Karpas-422 (cell line): ENCODE results near the gene SPRR2D. TPM values are rescaled to one million over a fixed set of nuclear protein-coding genes. Genes with fewer than 3 reads are reported as not detected.
"Not testable (repeated sequence)": the region's sequence is repeated elsewhere in the genome, so short reads cannot be mapped to it uniquely, and the experiment has no call there.

ENCODE experiments used
- DNase-seq: peaks from one replicate; pipeline ENCODE4 v3.0.0-alpha.2; 2015
- H2AFZ ChIP-seq: fragments of 200-600 bp; sonication (generic); 2 replicates; pipeline ENCODE4 v1.6.1; 2014; ENCODE audit warnings: antibody characterized with exemption, low read length, mixed read lengths
- H3K27ac ChIP-seq: fragments of 200-600 bp; sonication (generic); 2 replicates; pipeline ENCODE4 v1.5.1; 2014; ENCODE audit warnings: mild to moderate bottlenecking, low read length, moderate library complexity
- H3K27me3 ChIP-seq: fragments of 200-600 bp; sonication (generic); 2 replicates; pipeline ENCODE4 v1.6.1; 2014; ENCODE audit warnings: low read length, mixed read lengths
- H3K36me3 ChIP-seq: fragments of 200-600 bp; sonication (generic); 2 replicates; pipeline ENCODE4 v1.6.1; 2014; ENCODE audit warnings: low read length, mixed read lengths; ENCODE audit not compliant: insufficient read depth
- H3K4me1 ChIP-seq: fragments of 200-600 bp; sonication (generic); 2 replicates; pipeline ENCODE4 v1.6.1; 2014; ENCODE audit warnings: mild to moderate bottlenecking, low read length, mixed read lengths
- H3K4me2 ChIP-seq: fragments of 200-600 bp; sonication (generic); 2 replicates; pipeline ENCODE4 v1.6.1; 2014; ENCODE audit warnings: low read length, low read depth, mild to moderate bottlenecking; ENCODE audit not compliant: poor library complexity, severe bottlenecking
- H3K4me3 ChIP-seq: fragments of 200-600 bp; sonication (generic); 2 replicates; pipeline ENCODE4 v1.5.1; 2014; ENCODE audit warnings: mild to moderate bottlenecking, antibody characterized with exemption, low read length, mixed read lengths
- H3K79me2 ChIP-seq: fragments of 200-600 bp; sonication (generic); 2 replicates; pipeline ENCODE4 v1.6.1; 2014; ENCODE audit warnings: mild to moderate bottlenecking, low read length, mixed read lengths
- H3K9ac ChIP-seq: fragments of 200-600 bp; sonication (generic); 2 replicates; pipeline ENCODE4 v1.6.0; 2014; ENCODE audit warnings: low read length
- H3K9me2 ChIP-seq: fragments of 200-600 bp; sonication (generic), shearing (Covaris generic); replicated peaks from 2 replicates; pipeline ENCODE4 v1.6.0; 2014; ENCODE audit warnings: mild to moderate bottlenecking, low read length, moderate library complexity; ENCODE audit not compliant: insufficient read depth
- H3K9me3 ChIP-seq: fragments of 300-700, 200-600 bp; sonication (generic); 2 replicates; pipeline ENCODE4 v1.6.1; 2014; ENCODE audit warnings: low read length, mixed read lengths
- H4K20me1 ChIP-seq: fragments of 200-600 bp; sonication (generic); 2 replicates; pipeline ENCODE4 v1.6.1; 2014; ENCODE audit warnings: mild to moderate bottlenecking, antibody characterized with exemption, low read length, low read depth; ENCODE audit not compliant: insufficient read depth
- total RNA-seq: library from RNA; depleted of rRNA; stranded (reverse); fragments of >200 nt; shearing (Covaris generic); gene quantifications from 2 replicates; pipeline ENCODE4 v1.2.3, GENCODE V29; 2014; ENCODE audit warnings: low replicate concordance

Gene SPRR2D
- total RNA-seq, 1 experiment from 2014 or later, result not detected

DNA sequence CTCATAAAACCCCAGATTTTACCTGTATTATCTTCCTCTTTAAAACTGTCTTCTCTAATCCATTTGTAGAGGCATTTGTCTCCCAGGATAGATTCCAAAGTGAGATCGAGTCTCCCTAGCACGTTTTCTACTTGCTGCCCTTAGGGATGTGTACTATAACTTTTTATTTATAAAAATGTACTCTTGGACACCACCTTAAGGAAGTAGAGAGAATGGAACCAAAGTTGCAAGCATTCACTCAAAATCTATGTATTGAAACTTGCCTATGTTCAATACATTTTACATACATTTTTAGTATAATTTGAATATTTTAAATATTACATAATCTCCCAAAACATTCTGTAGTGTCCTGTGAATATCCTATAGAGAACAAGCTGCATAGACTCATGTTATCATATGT is 17.2 kb upstream of the SPRR2D start:
- Histone ChIP-seq H3K27ac (no peak overlapping the region), H2AFZ (no peak overlapping the region), H3K27me3 (no peaks in the 10 kb centered on the region), H3K4me2 (no peak overlapping the region), H3K9ac (no peak overlapping the region), H3K79me2 (no peaks in the 10 kb centered on the region), H3K4me1 (peaks cover 11% of the 10 kb centered on the region), H3K4me3 (no peak overlapping the region), H4K20me1 (no peaks in the 10 kb centered on the region), H3K9me2 (no peaks in the 10 kb centered on the region), H3K36me3 (no peaks in the 10 kb centered on the region), H3K9me3 (no peaks in the 10 kb centered on the region)
- peak; percentile 56 for DNase-seq

DNA sequence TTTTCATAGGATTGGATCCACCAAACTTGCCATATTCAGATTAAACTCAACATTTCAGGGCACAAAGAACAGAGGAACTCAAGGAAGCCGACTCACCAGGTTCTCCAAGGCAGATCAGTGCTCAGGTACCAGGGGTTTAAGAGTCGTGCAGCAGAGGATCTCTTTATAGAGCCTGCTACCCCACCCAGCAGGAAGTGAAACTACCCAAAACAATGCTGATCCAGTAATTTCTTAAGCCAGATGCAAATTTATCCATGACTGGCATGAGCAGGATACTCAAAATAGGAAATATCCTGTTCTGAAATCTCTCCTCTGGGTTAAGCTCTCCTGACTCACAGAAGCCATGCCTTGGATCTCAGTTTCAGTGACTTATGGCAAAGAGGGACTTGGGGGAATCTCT is 16.5 kb upstream of the SPRR2D start, which contains the start of gene SPRR2A:
Gene SPRR2A (minus strand): TSS at position 138 of the 400 bp plus-strand sequence. CDS start 777 bp downstream, outside the sequence.
- H3K4me1 ChIP-seq, result peaks cover 11% of the 10 kb centered on the region
- no peaks in the 10 kb centered on the region for H3K9me3 ChIP-seq
- no peak within 1 kb of the TSS for H3K27ac ChIP-seq
- H3K9me2 ChIP-seq, result no peaks in the 10 kb centered on the region
- H3K4me3 ChIP-seq, result no peak within 1 kb of the TSS
- no peaks in the 10 kb centered on the region for H3K79me2 ChIP-seq
- H3K9ac ChIP-seq, result no peak within 1 kb of the TSS
- no peaks in the 10 kb centered on the region for H4K20me1 ChIP-seq
- peak within 1 kb of the TSS; percentile 26 for H3K4me2 ChIP-seq
- H2AFZ ChIP-seq, result no peak within 1 kb of the TSS
- H3K27me3 ChIP-seq, result no peaks in the 10 kb centered on the region
- no peak for DNase-seq
- H3K36me3 ChIP-seq, result no peaks in the 10 kb centered on the region

DNA sequence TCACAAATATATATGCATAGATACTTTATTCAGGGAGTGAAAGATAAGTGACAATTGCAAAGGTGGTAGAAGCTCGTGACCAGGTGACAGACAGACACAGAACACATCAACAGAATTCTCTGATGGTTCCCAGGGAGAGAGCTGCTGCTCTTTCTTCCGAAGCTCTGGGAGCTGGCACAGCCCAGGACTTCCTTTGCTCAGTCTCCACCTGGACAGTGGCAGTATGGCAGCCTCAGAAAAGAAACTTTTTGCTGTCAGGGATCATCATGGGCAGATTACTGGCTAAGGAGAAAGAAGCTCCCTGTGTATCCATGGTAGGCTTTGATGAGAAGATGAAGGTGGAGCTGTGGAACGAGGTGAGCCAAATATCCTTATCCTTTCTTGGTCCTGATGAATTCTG is 15.2 kb upstream of the SPRR2D start:
- H3K79me2 ChIP-seq, H3K9ac ChIP-seq, H3K27ac ChIP-seq, H3K9me2 ChIP-seq, H3K27me3 ChIP-seq, H3K4me2 ChIP-seq, H4K20me1 ChIP-seq, H3K36me3 ChIP-seq, H3K9me3 ChIP-seq, H3K4me3 ChIP-seq, DNase-seq, H2AFZ ChIP-seq: not testable (repeated sequence)
- peaks cover 11% of the 10 kb centered on the region for H3K4me1 ChIP-seq

DNA sequence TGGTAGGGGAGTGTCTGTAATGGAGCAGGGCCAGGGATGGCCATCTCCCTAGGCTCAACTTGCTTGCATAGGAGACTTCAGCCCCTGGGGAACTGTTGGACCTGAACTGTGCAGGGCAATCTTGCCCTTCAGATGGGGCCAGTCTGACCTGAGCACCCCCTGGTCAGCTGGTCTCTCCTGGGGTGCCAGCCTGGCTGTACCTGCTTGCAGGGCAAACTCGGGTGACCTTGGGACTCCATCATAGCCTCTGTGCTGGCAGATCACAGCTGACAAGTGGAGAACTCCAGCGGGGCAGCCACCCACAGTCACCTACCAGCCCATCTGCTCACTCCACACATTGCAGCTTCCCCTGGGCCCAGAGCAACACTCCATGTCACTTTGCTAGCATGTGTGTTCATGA is 8.3 kb upstream of the SPRR2D start:
- no peaks in the 10 kb centered on the region for H3K79me2 ChIP-seq
- no peaks in the 10 kb centered on the region for H3K36me3 ChIP-seq
- DNase-seq, result no peak
- no peak overlapping the region for H3K27ac ChIP-seq
- H3K27me3 ChIP-seq, result no peaks in the 10 kb centered on the region
- no peaks in the 10 kb centered on the region for H3K4me1 ChIP-seq
- H2AFZ ChIP-seq, result no peak overlapping the region
- H3K4me3 ChIP-seq, result no peak overlapping the region
- H3K9ac ChIP-seq, result no peak overlapping the region
- no peaks in the 10 kb centered on the region for H4K20me1 ChIP-seq
- H3K4me2 ChIP-seq, result no peak overlapping the region
- no peaks in the 10 kb centered on the region for H3K9me3 ChIP-seq
- no peaks in the 10 kb centered on the region for H3K9me2 ChIP-seq

DNA sequence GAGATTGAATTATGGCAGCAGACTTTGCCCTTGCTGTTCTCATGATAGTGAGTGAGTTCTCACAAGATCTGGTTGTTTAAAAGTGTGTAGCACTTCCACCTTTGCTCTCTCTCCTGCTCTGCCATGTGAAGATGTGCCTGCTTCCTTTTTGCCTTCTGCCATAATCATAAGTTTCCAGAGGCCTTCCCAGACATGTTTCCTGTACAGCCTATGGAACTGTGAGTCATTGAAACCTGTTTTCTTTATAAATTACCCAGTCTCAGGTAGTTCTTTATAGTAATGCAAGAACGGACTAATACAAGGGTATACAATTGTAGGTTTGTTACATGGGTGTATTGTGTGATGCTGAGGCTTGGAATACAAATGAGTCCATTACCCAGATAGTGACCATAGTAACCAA is 5.7 kb downstream of the SPRR2D start:
- H3K27ac ChIP-seq, result no peak overlapping the region
- H3K9me3 ChIP-seq, result no peaks in the 10 kb centered on the region
- peaks cover 2% of the 10 kb centered on the region; the same call in 1 of the 2 replicates for H3K27me3 ChIP-seq
- no peak overlapping the region for H2AFZ ChIP-seq
- H3K4me2 ChIP-seq, result no peak overlapping the region
- no peaks in the 10 kb centered on the region for H4K20me1 ChIP-seq
- no peak for DNase-seq
- H3K9me2 ChIP-seq, result no peaks in the 10 kb centered on the region
- no peak overlapping the region for H3K4me3 ChIP-seq
- no peak overlapping the region for H3K9ac ChIP-seq
- H3K4me1 ChIP-seq, result peaks cover 15% of the 10 kb centered on the region
- H3K36me3 ChIP-seq, result no peaks in the 10 kb centered on the region
- H3K79me2 ChIP-seq, result no peaks in the 10 kb centered on the region

DNA sequence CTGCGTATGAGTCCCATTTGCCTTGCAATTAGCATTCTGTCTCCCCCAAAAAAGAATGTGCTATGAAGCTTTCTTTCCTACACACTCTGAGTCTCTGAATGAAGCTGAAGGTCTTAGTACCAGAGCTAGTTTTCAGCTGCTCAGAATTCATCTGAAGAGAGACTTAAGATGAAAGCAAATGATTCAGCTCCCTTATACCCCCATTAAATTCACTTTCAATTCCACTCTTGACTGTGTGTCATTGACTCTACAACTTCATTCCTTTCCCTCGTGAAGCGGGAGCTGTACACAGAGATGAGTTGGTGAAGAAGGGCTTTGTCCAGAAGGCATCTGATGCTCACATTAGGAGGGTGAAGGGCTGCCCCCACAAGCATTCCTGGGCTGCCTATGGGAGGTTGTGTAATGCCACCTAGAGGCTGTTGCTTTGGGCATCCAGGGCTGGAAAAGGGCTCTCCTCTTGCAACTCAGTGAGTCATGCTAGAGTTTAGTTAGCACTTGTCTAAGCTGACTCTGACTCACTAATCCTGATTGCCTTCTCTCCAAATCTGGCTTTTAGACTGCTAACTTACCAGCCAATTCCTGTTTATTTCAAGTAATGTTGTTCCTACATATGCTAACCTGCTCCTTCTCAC is 8.1 kb downstream of the SPRR2D start:
- H3K4me3 ChIP-seq, result no peak overlapping the region
- no peaks in the 10 kb centered on the region for H3K79me2 ChIP-seq
- H3K4me1 ChIP-seq, result peaks cover 15% of the 10 kb centered on the region
- no peaks in the 10 kb centered on the region for H3K27me3 ChIP-seq
- no peaks in the 10 kb centered on the region for H3K9me3 ChIP-seq
- no peak overlapping the region for H2AFZ ChIP-seq
- no peak overlapping the region for H3K27ac ChIP-seq
- H3K4me2 ChIP-seq, result no peak overlapping the region
- H4K20me1 ChIP-seq, result no peaks in the 10 kb centered on the region
- no peaks in the 10 kb centered on the region for H3K36me3 ChIP-seq
- H3K9me2 ChIP-seq, result no peaks in the 10 kb centered on the region
- DNase-seq, result peak; percentile 77
- no peak overlapping the region for H3K9ac ChIP-seq

DNA sequence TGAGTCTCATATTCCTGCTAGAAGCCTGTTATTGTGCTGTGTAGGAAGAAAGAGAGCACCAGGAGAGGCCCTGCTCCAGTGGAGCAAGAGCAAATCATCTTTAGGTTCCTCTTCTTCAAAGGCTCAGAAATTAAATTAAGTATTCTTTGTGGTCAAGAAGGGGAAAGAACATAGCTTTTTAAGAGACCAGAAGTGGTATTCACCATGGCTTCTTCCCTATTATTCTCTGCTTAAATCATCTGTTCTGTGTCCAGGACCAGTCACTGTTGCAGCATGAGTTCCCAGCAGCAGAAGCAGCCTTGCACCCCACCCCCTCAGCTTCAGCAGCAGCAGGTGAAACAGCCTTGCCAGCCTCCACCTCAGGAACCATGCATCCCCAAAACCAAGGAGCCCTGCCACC is 8.8 kb downstream of the SPRR2D start:
- Histone ChIP-seq H3K27ac (no peak overlapping the region), H3K4me2 (no peak overlapping the region), H3K27me3 (no peaks in the 10 kb centered on the region), H3K9ac (no peak overlapping the region), H3K4me1 (peaks cover 15% of the 10 kb centered on the region), H3K9me2 (no peaks in the 10 kb centered on the region), H3K79me2 (no peaks in the 10 kb centered on the region), H4K20me1 (no peaks in the 10 kb centered on the region), H2AFZ (no peak overlapping the region), H3K4me3 (no peak overlapping the region), H3K36me3 (no peaks in the 10 kb centered on the region), H3K9me3 (no peaks in the 10 kb centered on the region)
- DNase-seq, result no peak

DNA sequence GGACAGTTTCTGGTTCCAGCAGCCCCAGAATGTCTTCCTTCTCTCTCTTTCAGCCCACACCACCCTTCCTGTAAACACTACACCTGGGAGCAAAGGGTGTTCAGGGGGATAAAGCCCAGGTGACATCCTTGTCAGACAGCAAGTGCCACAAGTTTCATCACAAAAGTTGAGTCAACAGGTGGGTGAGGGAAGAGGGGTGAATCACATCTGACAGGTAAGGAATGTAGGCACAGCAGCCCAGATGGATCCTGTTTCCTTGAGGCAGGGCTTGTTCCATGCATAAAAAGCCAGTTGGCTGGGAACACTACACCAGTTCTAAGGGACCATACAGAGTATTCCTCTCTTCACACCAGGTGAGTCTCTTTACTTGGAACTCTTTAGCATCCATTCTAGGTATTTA is 10.0 kb downstream of the SPRR2D start, which contains the start of gene SPRR1B:
Gene SPRR1B (plus strand): TSS at position 309 of the 400 bp plus-strand sequence. CDS start 1,143 bp downstream, outside the sequence.
- Histone ChIP-seq H3K9ac (no peak within 1 kb of the TSS), H3K4me2 (no peak within 1 kb of the TSS), H3K9me3 (no peaks in the 10 kb centered on the region), H3K79me2 (no peaks in the 10 kb centered on the region), H2AFZ (no peak within 1 kb of the TSS), H3K4me3 (no peak within 1 kb of the TSS), H4K20me1 (no peaks in the 10 kb centered on the region), H3K36me3 (no peaks in the 10 kb centered on the region), H3K9me2 (no peaks in the 10 kb centered on the region), H3K4me1 (peaks cover 17% of the 10 kb centered on the region), H3K27me3 (no peaks in the 10 kb centered on the region), H3K27ac (no peak within 1 kb of the TSS)
- no peak for DNase-seq
